GDM1 (cell line): ENCODE measurements around the gene ASTN2.

ENCODE experiments used
- DNase-seq: peaks from one replicate; lab custom pipeline; 2025; lab: John Stamatoyannopoulos, UW

ASTN2 gene

GRCh38 chr9:116504893-116505480 is 909.9 kb downstream of the ASTN2 start:
- no peak for DNase-seq

- no peak for DNase-seq
Observed at GRCh38 chr9:116504081-116504480, 910.8 kb downstream of the ASTN2 start.

- DNase-seq, result no peak
Observed at GRCh38 chr9:116502746-116503145, 912.1 kb downstream of the ASTN2 start.

GRCh38 chr9:116501871-116502270 is 913.0 kb downstream of the ASTN2 start:
- DNase-seq, result no peak

- no peak for DNase-seq
Observed at GRCh38 chr9:116499986-116500871, 914.6 kb downstream of the ASTN2 start.

GRCh38 chr9:116499434-116499833 is 915.4 kb downstream of the ASTN2 start:
- DNase-seq, result no peak

- DNase-seq, result no peak
Observed at GRCh38 chr9:116497095-116497890, 917.6 kb downstream of the ASTN2 start.

- DNase-seq, result no peak
Observed at GRCh38 chr9:116496167-116496566, 918.7 kb downstream of the ASTN2 start.

- no peak for DNase-seq
Observed at GRCh38 chr9:116495725-116496124, 919.1 kb downstream of the ASTN2 start.

- no peak for DNase-seq
Observed at GRCh38 chr9:116494815-116495634, 919.8 kb downstream of the ASTN2 start.

- no peak for DNase-seq
Observed at GRCh38 chr9:116493183-116493860, 921.5 kb downstream of the ASTN2 start.

GRCh38 chr9:116491659-116492058 is 923.2 kb downstream of the ASTN2 start:
- no peak for DNase-seq

GRCh38 chr9:116491219-116491618 is 923.6 kb downstream of the ASTN2 start:
- no peak for DNase-seq

- DNase-seq, result no peak
Observed at GRCh38 chr9:116490321-116490720, 924.5 kb downstream of the ASTN2 start.

- DNase-seq, result no peak
Observed at GRCh38 chr9:116488373-116488772, 926.5 kb downstream of the ASTN2 start.

- DNase-seq, result no peak
Observed at GRCh38 chr9:116484492-116485061, 930.3 kb downstream of the ASTN2 start.

GRCh38 chr9:116483622-116484491 is 931.0 kb downstream of the ASTN2 start:
- DNase-seq, result no peak

GRCh38 chr9:116482740-116483139 is 932.1 kb downstream of the ASTN2 start:
- DNase-seq, result no peak

GRCh38 chr9:116480700-116481099 is 934.2 kb downstream of the ASTN2 start:
- DNase-seq, result no peak

GRCh38 chr9:116479967-116480366 is 934.9 kb downstream of the ASTN2 start:
- no peak for DNase-seq
